Measurements from ENCODE around the gene KCNK16.

The KCNK16 gene

DNA sequence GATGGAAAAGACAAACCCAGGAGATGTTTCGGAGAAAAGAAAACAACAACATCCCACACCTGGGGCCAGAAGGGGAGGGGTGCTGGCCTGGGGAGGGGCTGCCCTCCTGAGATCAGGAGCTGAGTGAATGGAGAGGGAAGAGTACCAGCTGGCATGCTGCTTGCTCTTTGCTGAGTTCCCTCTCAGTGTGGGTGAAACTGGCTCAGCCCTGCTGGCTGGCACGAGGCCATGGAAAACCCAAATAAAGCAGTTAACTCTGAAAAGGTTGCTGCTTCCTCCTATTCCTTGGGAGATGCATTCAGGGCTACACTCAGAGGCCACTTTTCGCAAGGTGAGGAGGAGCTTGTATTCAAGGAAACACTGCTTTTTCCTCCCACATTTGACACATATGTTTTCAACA, 8.0 kb upstream of the KCNK16 start:
- CTCF ChIA-PET: no interaction called here
- no peak overlapping the region for H3K4me3 ChIP-seq (ENCODE audit: low read depth, low read length)
- POLR2A ChIA-PET: no interaction called here
- no peak for DNase-seq (ENCODE audit: low read depth, low spot score)
- TF ChIP-seq, protein P1, sequence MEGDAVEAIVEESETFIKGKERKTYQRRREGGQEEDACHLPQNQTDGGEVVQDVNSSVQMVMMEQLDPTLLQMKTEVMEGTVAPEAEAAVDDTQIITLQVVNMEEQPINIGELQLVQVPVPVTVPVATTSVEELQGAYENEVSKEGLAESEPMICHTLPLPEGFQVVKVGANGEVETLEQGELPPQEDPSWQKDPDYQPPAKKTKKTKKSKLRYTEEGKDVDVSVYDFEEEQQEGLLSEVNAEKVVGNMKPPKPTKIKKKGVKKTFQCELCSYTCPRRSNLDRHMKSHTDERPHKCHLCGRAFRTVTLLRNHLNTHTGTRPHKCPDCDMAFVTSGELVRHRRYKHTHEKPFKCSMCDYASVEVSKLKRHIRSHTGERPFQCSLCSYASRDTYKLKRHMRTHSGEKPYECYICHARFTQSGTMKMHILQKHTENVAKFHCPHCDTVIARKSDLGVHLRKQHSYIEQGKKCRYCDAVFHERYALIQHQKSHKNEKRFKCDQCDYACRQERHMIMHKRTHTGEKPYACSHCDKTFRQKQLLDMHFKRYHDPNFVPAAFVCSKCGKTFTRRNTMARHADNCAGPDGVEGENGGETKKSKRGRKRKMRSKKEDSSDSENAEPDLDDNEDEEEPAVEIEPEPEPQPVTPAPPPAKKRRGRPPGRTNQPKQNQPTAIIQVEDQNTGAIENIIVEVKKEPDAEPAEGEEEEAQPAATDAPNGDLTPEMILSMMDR (IDR thresholded peaks at IDR 0.05; ENCODE audit: insufficient read depth, low read length, missing control alignments): no peak

DNA sequence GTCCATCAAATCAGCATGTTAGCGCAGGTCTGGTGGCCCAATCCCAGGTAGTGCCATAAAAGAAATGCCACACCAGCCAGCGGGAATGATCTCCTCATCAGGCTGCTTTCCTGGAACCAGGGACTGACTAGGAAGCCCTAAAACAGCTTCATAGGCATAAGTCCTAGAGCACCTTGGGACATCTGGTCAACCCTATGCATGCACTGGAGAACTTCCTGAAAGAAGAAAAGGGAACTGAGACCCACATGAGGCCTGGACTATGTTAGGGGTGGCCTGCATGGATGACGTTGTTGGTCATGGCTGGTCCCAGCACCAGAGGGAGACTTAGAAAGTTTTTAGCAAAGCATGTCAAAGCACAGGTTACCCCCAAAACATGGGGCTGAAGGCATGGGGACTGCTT, 7.6 kb upstream of the KCNK16 start:
- no peak for DNase-seq (ENCODE audit: low read depth, low spot score)
- H3K4me3 ChIP-seq (ENCODE audit: low read depth, low read length): no peak overlapping the region
- TF ChIP-seq, protein P1 (IDR thresholded peaks at IDR 0.05; ENCODE audit: insufficient read depth, low read length, missing control alignments): no peak
- ChIA-PET POLR2A (no interaction called here), CTCF (no interaction called here)

- POLR2A ChIA-PET: no interaction called here
- H3K4me3 ChIP-seq (ENCODE audit: low read depth, low read length): no peak overlapping the region
- TF ChIP-seq, protein P1 (IDR thresholded peaks at IDR 0.05; ENCODE audit: insufficient read depth, low read length, missing control alignments): no peak
- no peak for DNase-seq (ENCODE audit: low read depth, low spot score)
- CTCF ChIA-PET: interaction anchor here (1.7 kb wide), 1 partner anchor 10 kb away, joined by 6 read pairs; no protein-coding TSS in a partner anchor
Measured at GRCh38 chr6:39328066-39328465, 5.6 kb upstream of the KCNK16 start.

DNA sequence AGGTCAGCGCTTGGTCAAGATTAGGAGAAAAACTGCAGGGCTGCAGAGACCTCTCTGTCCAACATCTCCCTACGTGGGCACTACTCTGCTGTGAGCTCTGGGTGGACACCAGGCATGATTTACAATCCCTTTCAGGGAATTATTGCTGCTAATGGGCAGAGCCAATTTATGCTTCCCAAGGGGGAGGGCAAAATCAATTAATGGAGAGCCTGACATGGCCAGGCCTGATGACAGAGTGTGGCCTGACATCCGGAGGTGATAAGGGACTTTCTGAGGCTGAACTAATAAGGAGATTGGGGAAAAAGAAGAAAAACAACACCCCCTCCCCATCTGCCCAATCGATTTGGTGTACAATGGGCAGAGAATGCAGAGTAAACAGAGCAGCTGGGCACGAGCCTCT, 5.0 kb upstream of the KCNK16 start:
- no peak overlapping the region for H3K4me3 ChIP-seq (ENCODE audit: low read depth, low read length)
- TF ChIP-seq, protein P1 (IDR thresholded peaks at IDR 0.05; ENCODE audit: insufficient read depth, low read length, missing control alignments): no peak
- CTCF ChIA-PET: interaction anchor here (1.7 kb wide), 1 partner anchor 11 kb away, joined by 6 read pairs; no protein-coding TSS in a partner anchor
- POLR2A ChIA-PET: no interaction called here
- DNase-seq (ENCODE audit: low read depth, low spot score): no peak

DNA sequence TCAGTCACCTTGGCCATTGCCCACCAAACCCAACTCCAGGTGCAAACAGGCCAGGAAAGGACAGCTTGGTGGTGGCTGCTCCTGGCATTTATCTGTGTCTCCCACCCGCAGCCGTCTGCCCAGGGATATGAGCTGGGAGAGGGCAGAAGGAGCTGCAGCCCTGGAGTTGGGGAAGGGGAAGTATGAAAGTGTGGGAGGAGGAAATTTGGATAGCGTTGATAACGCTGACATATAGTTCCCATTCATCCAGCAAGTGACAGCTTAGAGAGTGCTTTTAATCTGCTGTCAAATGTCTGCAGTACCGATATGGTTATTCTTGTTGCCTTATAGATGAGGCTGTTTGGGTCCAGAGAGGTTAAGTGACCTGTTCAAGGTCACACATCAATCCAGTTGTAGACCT, 741 bp downstream of the KCNK16 start:
- H3K4me3 ChIP-seq (ENCODE audit: low read depth, low read length): no peak overlapping the region
- CTCF ChIA-PET: no interaction called here
- TF ChIP-seq, protein P1 (IDR thresholded peaks at IDR 0.05; ENCODE audit: insufficient read depth, low read length, missing control alignments): no peak
- no peak for DNase-seq (ENCODE audit: low read depth, low spot score)
- POLR2A ChIA-PET: no interaction called here

- no peak overlapping the region for H3K4me3 ChIP-seq (ENCODE audit: low read depth, low read length)
- TF ChIP-seq, protein P1 (IDR thresholded peaks at IDR 0.05; ENCODE audit: insufficient read depth, low read length, missing control alignments): no peak
- POLR2A ChIA-PET: no interaction called here
- no peak for DNase-seq (ENCODE audit: low read depth, low spot score)
- CTCF ChIA-PET: no interaction called here
Measured at GRCh38 chr6:39320363-39320984, 2.0 kb downstream of the KCNK16 start.

Measured in AG04449 (cell line).